ENCODE data around the gene SLC66A3.

DNA sequence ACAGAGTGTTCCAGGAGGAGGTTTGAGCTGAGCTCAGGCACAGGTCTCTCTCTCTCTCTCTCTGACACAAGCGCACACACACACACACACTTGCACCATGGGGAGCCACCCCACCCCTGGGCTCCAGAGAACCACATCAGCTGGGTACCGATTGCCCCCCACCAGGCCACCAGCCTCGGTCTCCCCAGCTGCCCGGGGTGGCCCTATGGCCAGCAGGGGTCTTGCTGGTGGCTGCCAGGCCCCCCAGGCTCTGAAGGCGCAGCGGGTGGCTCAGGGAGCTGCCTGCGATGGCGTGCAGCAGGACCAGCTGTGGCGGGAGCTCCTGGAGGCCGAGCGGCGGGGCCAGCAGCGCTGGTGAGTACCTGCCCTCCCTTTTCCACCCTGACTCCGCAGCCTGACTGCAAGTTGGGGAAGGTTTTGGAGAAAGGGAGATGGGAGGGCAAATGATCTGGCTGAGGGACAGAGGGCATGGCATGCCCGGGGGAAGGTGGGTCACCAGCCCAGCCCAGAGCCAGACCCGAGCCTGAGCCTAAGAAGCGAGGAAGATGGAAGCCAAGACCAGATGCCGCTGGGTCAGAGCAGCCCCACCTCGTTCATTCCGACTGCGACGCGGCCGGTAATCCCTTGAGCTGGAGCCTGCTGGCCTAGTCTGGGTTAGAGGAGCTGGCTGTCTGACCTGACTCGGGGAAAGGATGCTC, 21.9 kb upstream of the SLC66A3 start:
- TF ChIP-seq, protein P1, sequence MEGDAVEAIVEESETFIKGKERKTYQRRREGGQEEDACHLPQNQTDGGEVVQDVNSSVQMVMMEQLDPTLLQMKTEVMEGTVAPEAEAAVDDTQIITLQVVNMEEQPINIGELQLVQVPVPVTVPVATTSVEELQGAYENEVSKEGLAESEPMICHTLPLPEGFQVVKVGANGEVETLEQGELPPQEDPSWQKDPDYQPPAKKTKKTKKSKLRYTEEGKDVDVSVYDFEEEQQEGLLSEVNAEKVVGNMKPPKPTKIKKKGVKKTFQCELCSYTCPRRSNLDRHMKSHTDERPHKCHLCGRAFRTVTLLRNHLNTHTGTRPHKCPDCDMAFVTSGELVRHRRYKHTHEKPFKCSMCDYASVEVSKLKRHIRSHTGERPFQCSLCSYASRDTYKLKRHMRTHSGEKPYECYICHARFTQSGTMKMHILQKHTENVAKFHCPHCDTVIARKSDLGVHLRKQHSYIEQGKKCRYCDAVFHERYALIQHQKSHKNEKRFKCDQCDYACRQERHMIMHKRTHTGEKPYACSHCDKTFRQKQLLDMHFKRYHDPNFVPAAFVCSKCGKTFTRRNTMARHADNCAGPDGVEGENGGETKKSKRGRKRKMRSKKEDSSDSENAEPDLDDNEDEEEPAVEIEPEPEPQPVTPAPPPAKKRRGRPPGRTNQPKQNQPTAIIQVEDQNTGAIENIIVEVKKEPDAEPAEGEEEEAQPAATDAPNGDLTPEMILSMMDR (conservative IDR thresholded peaks at IDR 0.05; ENCODE audit: low read length), result no peak
- no peak for TF ChIP-seq EZH2phosphoT487 (IDR thresholded peaks at IDR 0.05; ENCODE audit: borderline replicate concordance)
